Stimulated activated CD4-positive, alpha-beta T cell treated with anti-CD3 and anti-CD28 coated beads, Interleukin-1b, Interleukin-23, amount 100 ng/mL, for 48 hours (primary cell): ENCODE measurements around the gene SCP2.

Source experiments
- DNase-seq: peaks from one replicate; pipeline ENCODE4 v3.0.0-alpha.2; 2020

Gene SCP2

GRCh38 chr1:53046930-53047329 is 119.9 kb downstream of the SCP2 start:
- no peak for DNase-seq

- no peak for DNase-seq
Observed at GRCh38 chr1:53047737-53048736, 121.0 kb downstream of the SCP2 start.

- no peak for DNase-seq
Observed at GRCh38 chr1:53048960-53049573, 122.0 kb downstream of the SCP2 start.

GRCh38 chr1:53049574-53049967 is 122.5 kb downstream of the SCP2 start:
- DNase-seq = no peak

- no peak for DNase-seq
Observed at GRCh38 chr1:53050310-53050709, 123.2 kb downstream of the SCP2 start.

GRCh38 chr1:53051676-53052075 is 124.6 kb downstream of the SCP2 start:
- DNase-seq = no peak

- no peak for DNase-seq
Observed at GRCh38 chr1:53057127-53057526, 130.1 kb downstream of the SCP2 start.

GRCh38 chr1:53060579-53060978 is 133.5 kb downstream of the SCP2 start:
- DNase-seq = no peak

- DNase-seq = no peak
Observed at GRCh38 chr1:53061123-53061858, 134.2 kb downstream of the SCP2 start.

- DNase-seq = no peak
Observed at GRCh38 chr1:53061859-53062707, 135.0 kb downstream of the SCP2 start, which contains the start of gene PODN. Gene PODN, plus strand, starts transcription at chr1:53062213. Its CDS starts 7,643 bp downstream, at chr1:53069856.

GRCh38 chr1:53062708-53063591 is 135.9 kb downstream of the SCP2 start:
- DNase-seq = no peak

- DNase-seq = no peak
Observed at GRCh38 chr1:53063744-53064515, 136.9 kb downstream of the SCP2 start.

- no peak for DNase-seq
Observed at GRCh38 chr1:53065391-53065790, 138.3 kb downstream of the SCP2 start.

GRCh38 chr1:53066488-53066887 is 139.4 kb downstream of the SCP2 start:
- DNase-seq = no peak

- DNase-seq = no peak
Observed at GRCh38 chr1:53066891-53067738, 140.0 kb downstream of the SCP2 start.

GRCh38 chr1:53067886-53068285 is 140.8 kb downstream of the SCP2 start:
- no peak for DNase-seq

- no peak for DNase-seq
Observed at GRCh38 chr1:53068314-53069099, 141.4 kb downstream of the SCP2 start.

- DNase-seq = no peak
Observed at GRCh38 chr1:53069265-53069662, 142.2 kb downstream of the SCP2 start.
